PC-9 (cell line): ENCODE measurements around the gene NPB. TPM values are rescaled to one million over a fixed set of nuclear protein-coding genes. Genes with fewer than 3 reads are reported as not detected.

ENCODE experiments used
- BruUV-seq: library from RNA; stranded (reverse); fragments of 400-500 nt; replicated peaks from 2 replicates; lab custom pipeline; 2021; lab: Mats Ljungman, UMichigan
- CTCF ChIA-PET: fragments of 300-600 bp; sonication (Branson Sonifier 250); formaldehyde crosslinking; loops from one replicate; lab custom pipeline; 2022; ENCODE audit warnings: antibody characterized with exemption; lab: Charles Lee
- POLR2A ChIA-PET: fragments of 300-600 bp; sonication (Branson Sonifier 250); formaldehyde crosslinking; loops from one replicate; lab custom pipeline; 2022; ENCODE audit warnings: antibody characterized with exemption; ENCODE audit not compliant: unreplicated experiment; lab: Charles Lee
- DNase-seq, 2 experiments: peaks; one replicate each; pipeline versions ENCODE4 v3.0.0 to v3.0.0-alpha.2; 2015 to 2022; ENCODE audit warnings: mixed read lengths in 1 of 2
- H2AFZ ChIP-seq: fragments of 200-600 bp; sonication (generic); 2 replicates; pipeline ENCODE4 v1.8.1; 2017; ENCODE audit warnings: antibody characterized with exemption
- H3F3A ChIP-seq: fragments of 200-600 bp; sonication (generic); 2 replicates; pipeline ENCODE4 v1.8.1; 2017; ENCODE audit warnings: antibody characterized with exemption, mild to moderate bottlenecking, low read depth; ENCODE audit not compliant: insufficient read depth
- H3K27ac ChIP-seq: fragments of 200-600 bp; sonication (generic); 2 replicates; pipeline ENCODE4 v1.6.1; 2016; ENCODE audit warnings: mixed run types
- H3K27me3 ChIP-seq: fragments of 200-600 bp; sonication (generic); 2 replicates; pipeline ENCODE4 v1.6.1; 2016; ENCODE audit warnings: low read depth, mixed run types; ENCODE audit not compliant: insufficient read depth
- H3K36me3 ChIP-seq: fragments of 200-600 bp; sonication (generic); 2 replicates; pipeline ENCODE4 v1.6.1; 2016; ENCODE audit warnings: low read depth, mixed run types
- H3K4me1 ChIP-seq: fragments of 200-600 bp; sonication (generic); replicated peaks from 2 replicates; pipeline ENCODE4 v1.6.1; 2016; ENCODE audit warnings: mixed run types; ENCODE audit not compliant: insufficient read depth
- H3K4me2 ChIP-seq: fragments of 200-600 bp; sonication (generic); 2 replicates; pipeline ENCODE4 v1.6.1; 2017; ENCODE audit warnings: mixed run types
- H3K4me3 ChIP-seq: fragments of 200-600 bp; sonication (generic); 2 replicates; pipeline ENCODE4 v1.6.1; 2016; ENCODE audit warnings: mixed run types
- H3K79me2 ChIP-seq: fragments of 200-600 bp; sonication (generic); 2 replicates; pipeline ENCODE4 v1.6.1; 2017; ENCODE audit warnings: low read depth, mixed run types
- H3K9me2 ChIP-seq: fragments of 200-600 bp; sonication (generic); 2 replicates; pipeline ENCODE4 v1.8.1; 2017; ENCODE audit warnings: mild to moderate bottlenecking; ENCODE audit not compliant: insufficient read depth
- H3K9me3 ChIP-seq: fragments of 200-600 bp; sonication (generic); 2 replicates; pipeline ENCODE4 v1.8.1; 2016; ENCODE audit warnings: low read depth; ENCODE audit not compliant: insufficient read depth
- H4K20me1 ChIP-seq: fragments of 200-600 bp; sonication (generic); 2 replicates; pipeline ENCODE4 v1.8.1; 2017; ENCODE audit not compliant: insufficient read depth
- CTCF ChIP-seq: fragments of 200-600 bp; sonication (generic); conservative IDR thresholded peaks from 2 replicates; pipeline ENCODE4 v1.6.1; 2017; ENCODE audit warnings: mixed run types, antibody characterized with exemption, mild to moderate bottlenecking, moderate library complexity
- EZH2 ChIP-seq: fragments of 200-600 bp; sonication (generic); IDR thresholded peaks from 2 replicates; pipeline ENCODE4 v1.8.0; 2017; ENCODE audit warnings: antibody characterized with exemption, low read depth
- intact Hi-C: fragments of 100-400 bp; cut with micrococcal nuclease; formaldehyde crosslinking; loops from one replicate; pipeline ENCODE4 v1.10.0; 2022; ENCODE audit not compliant: unreplicated experiment
- total RNA-seq: library from RNA; stranded (reverse); gene quantifications from 2 replicates; pipeline ENCODE4 v1.2.3, GENCODE V29; 2021

NPB gene
- total RNA-seq, 1 experiment from 2014 or later = 1.1 TPM

- H3K9me2 ChIP-seq = no peaks in the 10 kb centered on the region
- no peaks in the 10 kb centered on the region for H4K20me1 ChIP-seq
- no peak overlapping the region for H3K4me3 ChIP-seq
- H3K27ac ChIP-seq = no peak overlapping the region
- no peaks in the 10 kb centered on the region; the same call in 1 of the 2 replicates for H3F3A ChIP-seq
- H2AFZ ChIP-seq = no peak overlapping the region
- TF ChIP-seq CTCF (no peak), EZH2 (no peak)
- ChIA-PET CTCF (interaction anchor here (0.5 kb wide), 1 partner anchor 48 kb away, joined by 20 read pairs; no protein-coding TSS in a partner anchor), POLR2A (no interaction called here)
- no peak overlapping the region for H3K4me2 ChIP-seq
- no peaks in the 10 kb centered on the region for H3K36me3 ChIP-seq
- H3K27me3 ChIP-seq = no peaks in the 10 kb centered on the region
- BruUV-seq = no TSS peak
- H3K79me2 ChIP-seq = no peaks in the 10 kb centered on the region
- no peak for DNase-seq
- 0 out of 2 replicates have a peak, but pooled peaks cover 7% of the 10 kb centered on the region for H3K4me1 ChIP-seq
- no peaks in the 10 kb centered on the region for H3K9me3 ChIP-seq
- intact Hi-C loops = no loop called here
Measured at GRCh38 chr17:81905993-81906392, 4.0 kb downstream of the NPB start.

DNA sequence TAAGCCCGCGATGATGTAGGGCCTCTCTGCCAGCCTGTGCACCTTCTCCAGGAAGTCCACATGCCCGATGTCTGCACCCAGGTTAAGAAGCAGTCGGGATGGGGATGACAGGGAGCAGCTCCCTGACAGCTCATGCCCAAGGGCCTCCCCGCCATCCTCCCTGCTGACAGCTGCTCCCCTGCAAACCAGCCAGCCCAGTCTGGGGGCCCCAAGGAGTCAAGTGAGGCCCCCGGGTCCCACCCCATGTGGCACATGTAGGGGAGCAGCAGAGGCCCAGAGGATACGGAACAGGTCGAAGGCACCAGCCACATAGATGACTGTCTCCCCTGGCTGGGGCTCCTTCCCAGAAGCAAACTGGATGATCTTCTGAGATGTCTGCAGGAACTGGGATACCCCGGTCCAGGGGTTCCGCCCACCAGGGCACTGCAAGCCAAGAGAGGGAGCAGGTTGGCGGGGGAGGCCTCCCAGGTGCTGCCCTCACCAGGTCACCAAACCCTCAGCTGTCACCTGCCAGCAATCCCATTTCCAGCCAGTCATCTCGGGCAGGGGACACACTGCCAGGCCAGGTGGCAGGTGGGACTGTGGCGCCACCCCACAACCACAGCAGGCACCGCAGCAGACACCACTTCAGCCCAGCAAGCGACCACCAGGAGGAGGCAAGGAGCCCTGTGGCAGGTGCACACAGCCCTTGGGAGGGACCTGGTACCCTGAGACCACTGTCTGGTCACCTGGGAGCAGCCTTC is 4.6 kb downstream of the NPB start:
- H3K36me3 ChIP-seq = no peaks in the 10 kb centered on the region
- intact Hi-C loops = no loop called here
- no peak overlapping the region for H3K4me2 ChIP-seq
- H3K9me3 ChIP-seq = no peaks in the 10 kb centered on the region
- no peaks in the 10 kb centered on the region for H3K27me3 ChIP-seq
- H3F3A ChIP-seq = peaks cover under 1% of the 10 kb centered on the region; the same call in 1 of the 2 replicates
- no peak overlapping the region for H3K4me3 ChIP-seq
- H2AFZ ChIP-seq = no peak overlapping the region
- H4K20me1 ChIP-seq = no peaks in the 10 kb centered on the region
- no peaks in the 10 kb centered on the region for H3K79me2 ChIP-seq
- peaks cover 8% of the 10 kb centered on the region for H3K4me1 ChIP-seq
- no TSS peak for BruUV-seq
- H3K27ac ChIP-seq = no peak overlapping the region
- ChIA-PET CTCF (interaction anchor here (0.5 kb wide), 1 partner anchor 47 kb away, joined by 20 read pairs; no protein-coding TSS in a partner anchor), POLR2A (no interaction called here)
- no peak; the same call in 1 of the 2 replicates for TF ChIP-seq CTCF
- TF ChIP-seq EZH2 = no peak
- H3K9me2 ChIP-seq = no peaks in the 10 kb centered on the region
- peak in 1 of 2 experiments; percentile 34 for DNase-seq

- Histone ChIP-seq H3K9me3 (no peaks in the 10 kb centered on the region), H3K79me2 (no peaks in the 10 kb centered on the region), H3K4me3 (no peak overlapping the region), H3K27me3 (no peaks in the 10 kb centered on the region), H3K27ac (no peak overlapping the region), H4K20me1 (no peaks in the 10 kb centered on the region), H3K36me3 (no peaks in the 10 kb centered on the region; the same call in 1 of the 2 replicates), H3K4me2 (no peak overlapping the region), H2AFZ (no peak overlapping the region), H3F3A (peaks cover 9% of the 10 kb centered on the region), H3K4me1 (peaks cover 17% of the 10 kb centered on the region), H3K9me2 (no peaks in the 10 kb centered on the region)
- no peak for DNase-seq
- TF ChIP-seq CTCF (no peak), EZH2 (no peak)
- no TSS peak for BruUV-seq
- intact Hi-C loops = no loop called here
- ChIA-PET POLR2A (no interaction called here), CTCF (no interaction called here)
Measured at GRCh38 chr17:81907219-81908145, 5.4 kb downstream of the NPB start.
